SK-N-SH (cell line): ENCODE data around the gene NRDE2. TPM values are rescaled to one million over a fixed set of nuclear protein-coding genes. Genes with fewer than 3 reads are reported as not detected.

Source experiments
- CTCF ChIA-PET: fragments of 300-600, 350-600 bp; formaldehyde crosslinking; extraction: SDS; loops from one replicate; lab custom pipeline; 2021; lab: Yijun Ruan, JAX
- POLR2A ChIA-PET: fragments of 350-600 bp; sonication (Branson Sonifier 250); formaldehyde crosslinking; extraction: SDS; loops from one replicate; lab custom pipeline; 2020; ENCODE audit warnings: antibody characterized with exemption, inconsistent platforms; lab: Yijun Ruan, JAX
- DNase-seq: peaks from one replicate; pipeline ENCODE4 v3.0.0; 2012
- H2AFZ ChIP-seq: fragments of 200-600 bp; sonication (generic); 2 replicates; pipeline ENCODE4 v1.8.1; 2016; ENCODE audit warnings: antibody characterized with exemption, mild to moderate bottlenecking, low read depth
- H3F3A ChIP-seq: fragments of 200-600 bp; sonication (generic); replicated peaks from 2 replicates; pipeline ENCODE3; 2016; ENCODE audit warnings: antibody characterized with exemption, mild to moderate bottlenecking; ENCODE audit not compliant: insufficient read depth
- H3K27ac ChIP-seq, 2 experiments: fragments of 200-500 bp in 1 of 2; fragments of 200-600 bp in 1 of 2; sonication (Bioruptor generic) in 1 of 2; sonication (generic), shearing (Covaris generic) in 1 of 2; 2 replicates each; pipeline versions ENCODE4 v1.5.1 to v1.6.1; 2014 to 2016; ENCODE audit warnings: low read depth in 2 of 2, inconsistent platforms in 1 of 2, low read length in 1 of 2, mild to moderate bottlenecking in 1 of 2, mixed read lengths in 1 of 2
- H3K27me3 ChIP-seq: fragments of 200-600 bp; sonication (generic), shearing (Covaris generic); 2 replicates; pipeline ENCODE4 v1.6.1; 2016; ENCODE audit warnings: mixed run types; ENCODE audit not compliant: insufficient read depth
- H3K36me3 ChIP-seq, 2 experiments: fragments of 200-500 bp in 1 of 2; fragments of 200-600 bp in 1 of 2; sonication (Bioruptor generic) in 1 of 2; sonication (generic) in 1 of 2; replicated peaks in 1 of 2; 2 replicates each; pipeline versions ENCODE3 to v1.5.1; 2014 to 2016; ENCODE audit warnings: low read length in 1 of 2, mild to moderate bottlenecking in 1 of 2; ENCODE audit not compliant: insufficient read depth in 2 of 2, control insufficient read depth in 1 of 2
- H3K4me1 ChIP-seq, 2 experiments: fragments of 200-500 bp in 1 of 2; fragments of 200-600 bp in 1 of 2; sonication (Bioruptor generic) in 1 of 2; sonication (generic), shearing (Covaris generic) in 1 of 2; 2 replicates each; pipeline versions ENCODE4 v1.5.1 to v1.6.1; 2014 to 2016; ENCODE audit warnings: low read depth in 1 of 2, low read length in 1 of 2, mixed run types in 1 of 2; ENCODE audit not compliant: insufficient read depth in 2 of 2, control insufficient read depth in 1 of 2
- H3K4me2 ChIP-seq: fragments of 200-600 bp; sonication (generic), shearing (Covaris generic); 2 replicates; pipeline ENCODE4 v1.6.1; 2017; ENCODE audit warnings: mixed run types
- H3K4me3 ChIP-seq, 2 experiments: fragments of 200-500 bp in 1 of 2; fragments of 200-600 bp in 1 of 2; sonication (Bioruptor generic) in 1 of 2; sonication (generic), shearing (Covaris generic) in 1 of 2; 2 replicates each; pipeline versions ENCODE4 v1.5.1 to v1.8.1; 2014 to 2016; ENCODE audit warnings: low read depth in 2 of 2, inconsistent platforms in 1 of 2, low read length in 1 of 2, mild to moderate bottlenecking in 1 of 2, mixed read lengths in 1 of 2, moderate library complexity in 1 of 2
- H3K79me2 ChIP-seq: fragments of 200-600 bp; sonication (generic); 2 replicates; pipeline ENCODE4 v1.8.1; 2017; ENCODE audit warnings: mild to moderate bottlenecking; ENCODE audit not compliant: insufficient read depth
- H3K9ac ChIP-seq: fragments of 200-600 bp; sonication (generic); 2 replicates; pipeline ENCODE4 v1.6.1; 2017; ENCODE audit warnings: mixed run types
- H3K9me2 ChIP-seq: fragments of 200-600 bp; sonication (generic); 2 replicates; pipeline ENCODE4 v1.6.1; 2017; ENCODE audit warnings: mixed run types
- H3K9me3 ChIP-seq: fragments of 200-600 bp; sonication (generic); 2 replicates; pipeline ENCODE4 v1.6.1; 2017; ENCODE audit warnings: mixed run types, mild to moderate bottlenecking, moderate library complexity
- H4K20me1 ChIP-seq: fragments of 200-600 bp; sonication (generic); 2 replicates; pipeline ENCODE4 v1.6.1; 2017; ENCODE audit warnings: mild to moderate bottlenecking, mixed run types; ENCODE audit not compliant: insufficient read depth
- CHD2 ChIP-seq: fragments of 150-350 bp; IDR thresholded peaks from 2 replicates; pipeline ENCODE4 v1.6.1; 2018; ENCODE audit warnings: low read length; ENCODE audit not compliant: partially characterized antibody
- CTCF ChIP-seq: fragments of 200-600 bp; sonication (generic); IDR thresholded peaks from 2 replicates; pipeline ENCODE4 v1.6.1; 2017; ENCODE audit warnings: antibody characterized with exemption, mild to moderate bottlenecking, moderate library complexity
- FOSL2 ChIP-seq: IDR thresholded peaks from 2 replicates; pipeline ENCODE4 v1.4.0; 2012; ENCODE audit warnings: low read depth, mild to moderate bottlenecking, moderate library complexity, borderline replicate concordance
- FOXJ3 ChIP-seq: sonication (generic); formaldehyde crosslinking; IDR thresholded peaks from 2 replicates; pipeline ENCODE4 v1.5.1; 2020; ENCODE audit warnings: mild to moderate bottlenecking, missing genetic modification reagents
- FOXM1 ChIP-seq: IDR thresholded peaks from 2 replicates; pipeline ENCODE4 v1.4.0; 2012; ENCODE audit warnings: low read depth, mild to moderate bottlenecking
- GABPA ChIP-seq: IDR thresholded peaks from 2 replicates; pipeline ENCODE4 v1.4.0; 2012; ENCODE audit warnings: low read depth, mild to moderate bottlenecking
- GATA2 ChIP-seq: sonication (generic); formaldehyde crosslinking; IDR thresholded peaks from 2 replicates; pipeline ENCODE4 v1.5.0; 2020; ENCODE audit warnings: mild to moderate bottlenecking, missing genetic modification reagents
- JUND ChIP-seq: IDR thresholded peaks from 2 replicates; pipeline ENCODE4 v1.4.0; 2012
- MAX ChIP-seq: IDR thresholded peaks from 2 replicates; pipeline ENCODE4 v1.4.0; 2012; ENCODE audit warnings: low read depth
- MEF2A ChIP-seq: IDR thresholded peaks from 2 replicates; pipeline ENCODE4 v1.4.0; 2012; ENCODE audit warnings: low read depth, borderline replicate concordance
- NFIC ChIP-seq: IDR thresholded peaks from 2 replicates; pipeline ENCODE4 v1.4.0; 2012; ENCODE audit warnings: borderline replicate concordance
- POLR2AphosphoS5 ChIP-seq: IDR thresholded peaks from 2 replicates; pipeline ENCODE4 v1.6.1; 2012; ENCODE audit warnings: low read depth, low read length
- RAD21 ChIP-seq: IDR thresholded peaks from 2 replicates; pipeline ENCODE4 v1.6.1; 2012; ENCODE audit warnings: mild to moderate bottlenecking, low read length
- REST ChIP-seq: IDR thresholded peaks from 2 replicates; pipeline ENCODE4 v1.6.1; 2012; ENCODE audit warnings: mild to moderate bottlenecking, low read depth, low read length, moderate library complexity
- RFX5 ChIP-seq: IDR thresholded peaks from 2 replicates; pipeline ENCODE4 v1.6.1; 2012; ENCODE audit warnings: mild to moderate bottlenecking, improper control_type of control experiment, low read length
- RXRA ChIP-seq: IDR thresholded peaks from 2 replicates; pipeline ENCODE4 v1.4.0; 2012; ENCODE audit warnings: low read depth, mild to moderate bottlenecking, borderline replicate concordance
- SIN3A ChIP-seq: IDR thresholded peaks from 2 replicates; pipeline ENCODE4 v1.6.1; 2012; ENCODE audit warnings: low read depth, mild to moderate bottlenecking, low read length, moderate library complexity, borderline replicate concordance
- SMC3 ChIP-seq: IDR thresholded peaks from 2 replicates; pipeline ENCODE4 v1.6.1; 2012; ENCODE audit warnings: low read depth, low read length, improper control_type of control experiment
- TCF12 ChIP-seq: IDR thresholded peaks from 2 replicates; pipeline ENCODE4 v1.4.0; 2012
- YY1 ChIP-seq: IDR thresholded peaks from 2 replicates; pipeline ENCODE4 v1.4.0; 2012; ENCODE audit warnings: low read depth, mild to moderate bottlenecking
- WGBS: methylation state at CpG from one replicate; pipeline ENCODE4 v1.1.6; 2017; ENCODE audit warnings: low lambda C conversion rate; 5-methylcytosine and 5-hydroxymethylcytosine counted together
- polyA plus RNA-seq, 3 experiments: library from polyadenylated mRNA; depleted of rRNA; stranded (reverse); fragments of >200 nt; gene quantifications; 2 replicates each; pipeline ENCODE4 v1.2.3, GENCODE V29; 2012

The NRDE2 gene
- polyA plus RNA-seq, 1 of the 3 experiments (the other 2 are of a cell fraction) = 11.3 TPM

GRCh38 chr14:90368946-90369721 is 37.4 kb upstream of the NRDE2 start:
- peak; percentile 34 for DNase-seq
- Histone ChIP-seq H3K9me3 (no peaks in the 10 kb centered on the region), H3K4me2 (no peak overlapping the region), H3F3A (peaks cover 4% of the 10 kb centered on the region), H3K9ac (no peak overlapping the region), H3K4me3 (no peak overlapping the region), H3K27me3 (no peaks in the 10 kb centered on the region), H3K27ac (peak overlapping the region in 1 of 2 experiments; percentile 48; a peak in 1 of 4 replicates), H3K79me2 (no peaks in the 10 kb centered on the region), H3K9me2 (no peaks in the 10 kb centered on the region), H4K20me1 (no peaks in the 10 kb centered on the region), H2AFZ (peak overlapping the region; percentile 38; the same call in 1 of the 2 replicates), H3K36me3 (no peaks in the 10 kb centered on the region), H3K4me1 (peaks cover 0 to 4% of the 10 kb centered on the region in 2 experiments; a peak in 3 of 4 replicates)
- WGBS = 8% methylated on average over 1 of the region's 1 CpG
- TF ChIP-seq GATA2 (CRISPR knock-in tag) (peak; percentile 50), FOSL2 (peak; percentile 22; the same call in 1 of the 2 replicates), RXRA (no peak), CTCF (peak; percentile 27), JUND (peak; percentile 14; the same call in 1 of the 2 replicates), TCF12 (peak; percentile 33; the same call in 1 of the 2 replicates), CHD2 (no peak), RAD21 (peak; percentile 57), MAX (no peak)
- CTCF ChIA-PET = interaction anchor here (0.7 to 3.7 kb wide), 16 partner anchors 10 to 802 kb away, joined by 3 to 18 read pairs (median 4); no protein-coding TSS in a partner anchor
- POLR2A ChIA-PET = no interaction called here

- Histone ChIP-seq H3K4me1 (no peaks in the 10 kb centered on the region), H3K79me2 (no peaks in the 10 kb centered on the region), H3K36me3 (no peaks in the 10 kb centered on the region), H3K9me2 (no peaks in the 10 kb centered on the region), H2AFZ (no peak overlapping the region), H3F3A (no peaks in the 10 kb centered on the region), H3K4me2 (no peak overlapping the region), H3K9me3 (no peaks in the 10 kb centered on the region), H3K4me3 (no peak overlapping the region), H3K27me3 (no peaks in the 10 kb centered on the region; the same call in 1 of the 2 replicates), H4K20me1 (no peaks in the 10 kb centered on the region), H3K9ac (no peak overlapping the region), H3K27ac (no peak overlapping the region)
- WGBS = 59% methylated on average over 4 of the region's 4 CpGs
- POLR2A ChIA-PET = no interaction called here
- DNase-seq = no peak
- CTCF ChIA-PET = no interaction called here
- TF ChIP-seq POLR2AphosphoS5 = no peak
- TF ChIP-seq SIN3A = no peak
- no peak for TF ChIP-seq SMC3
- TF ChIP-seq NFIC = no peak
- no peak for TF ChIP-seq GABPA
- no peak for TF ChIP-seq REST
- TF ChIP-seq TCF12 = no peak
- no peak for TF ChIP-seq YY1
- no peak for TF ChIP-seq MAX
- no peak for TF ChIP-seq MEF2A
- no peak for TF ChIP-seq FOXJ3
- TF ChIP-seq FOXM1 = no peak
- no peak for TF ChIP-seq CTCF
- no peak for TF ChIP-seq RFX5
- no peak for TF ChIP-seq JUND
Measured at GRCh38 chr14:90362558-90362896, 30.8 kb upstream of the NRDE2 start.
